ENCODE results near the gene PPP1R15A. TPM values are rescaled to one million over a fixed set of nuclear protein-coding genes. Genes with fewer than 3 reads are reported as not detected.
"Not testable (repeated sequence)": the region's sequence is repeated elsewhere in the genome, so short reads cannot be mapped to it uniquely, and the experiment has no call there.

PPP1R15A gene
- total RNA-seq, 2 donors from 2014 or later: 23.9 to 33.3 TPM

- no peaks in the 10 kb centered on the region for H3K36me3 ChIP-seq
- intact Hi-C loops (cut with DNase I): no loop called here
Observed at GRCh38 chr19:48845384-48845783, 26.8 kb upstream of the PPP1R15A start.

GRCh38 chr19:48846659-48847058 is 25.6 kb upstream of the PPP1R15A start:
- DNase-seq; H3K9me3 ChIP-seq; H3K4me1 ChIP-seq; H3K36me3 ChIP-seq; H3K27ac ChIP-seq; H3K27me3 ChIP-seq; H3K9ac ChIP-seq (ENCODE audit: low read depth in 2 of 2, low read length in 2 of 2); intact Hi-C loops (cut with DNase I); H3K4me3 ChIP-seq: not testable (repeated sequence)

More at GRCh38 chr19:48845384-48845783, 26.8 kb upstream of the PPP1R15A start:
- Histone ChIP-seq H3K4me3 (no peak overlapping the region), H3K9ac (ENCODE audit: low read depth in 2 of 2, low read length in 2 of 2) (no peak overlapping the region), H3K9me3 (no peaks in the 10 kb centered on the region), H3K27ac (no peak overlapping the region), H3K4me1 (no peaks in the 10 kb centered on the region), H3K27me3 (no peaks in the 10 kb centered on the region)
- DNase-seq: no peak
- no peak for TF ChIP-seq CTCF (IDR thresholded peaks at IDR 0.05)

- no peaks in the 10 kb centered on the region for H3K9me3 ChIP-seq
- no peak overlapping the region for H3K4me3 ChIP-seq
- no peaks in the 10 kb centered on the region for H3K36me3 ChIP-seq
- H3K27ac ChIP-seq: no peak overlapping the region
- DNase-seq: no peak
- TF ChIP-seq CTCF (IDR thresholded peaks at IDR 0.05): no peak
- no peaks in the 10 kb centered on the region for H3K4me1 ChIP-seq
- intact Hi-C loops (cut with DNase I): no loop called here
- no peaks in the 10 kb centered on the region for H3K27me3 ChIP-seq
- no peak overlapping the region for H3K9ac ChIP-seq (ENCODE audit: low read depth in 2 of 2, low read length in 2 of 2)
Observed at GRCh38 chr19:48852292-48852691, 19.9 kb upstream of the PPP1R15A start.

GRCh38 chr19:48853483-48853882 is 18.7 kb upstream of the PPP1R15A start:
- H3K9me3 ChIP-seq: no peaks in the 10 kb centered on the region
- no peak overlapping the region for H3K4me3 ChIP-seq
- no peak overlapping the region for H3K27ac ChIP-seq
- DNase-seq: no peak
- H3K4me1 ChIP-seq: no peaks in the 10 kb centered on the region
- H3K9ac ChIP-seq (ENCODE audit: low read depth in 2 of 2, low read length in 2 of 2): no peak overlapping the region
- intact Hi-C loops (cut with DNase I): no loop called here
- no peak for TF ChIP-seq CTCF (IDR thresholded peaks at IDR 0.05)
- no peaks in the 10 kb centered on the region for H3K36me3 ChIP-seq
- H3K27me3 ChIP-seq: no peaks in the 10 kb centered on the region

- no peaks in the 10 kb centered on the region for H3K4me1 ChIP-seq
- H3K36me3 ChIP-seq: no peaks in the 10 kb centered on the region
- no peak overlapping the region for H3K4me3 ChIP-seq
- H3K27ac ChIP-seq: no peak overlapping the region
- TF ChIP-seq CTCF (IDR thresholded peaks at IDR 0.05): no peak
- no peaks in the 10 kb centered on the region for H3K27me3 ChIP-seq
- no peak for DNase-seq
- intact Hi-C loops (cut with DNase I): no loop called here
- H3K9ac ChIP-seq (ENCODE audit: low read depth in 2 of 2, low read length in 2 of 2): no peak overlapping the region
- no peaks in the 10 kb centered on the region for H3K9me3 ChIP-seq
Observed at GRCh38 chr19:48854103-48854502, 18.1 kb upstream of the PPP1R15A start.

- no peak for TF ChIP-seq CTCF (IDR thresholded peaks at IDR 0.05)
- Histone ChIP-seq H3K27me3 (no peaks in the 10 kb centered on the region), H3K27ac (no peak overlapping the region), H3K9ac (ENCODE audit: low read depth in 2 of 2, low read length in 2 of 2) (no peak overlapping the region), H3K4me1 (no peaks in the 10 kb centered on the region), H3K36me3 (no peaks in the 10 kb centered on the region), H3K9me3 (no peaks in the 10 kb centered on the region), H3K4me3 (no peak overlapping the region)
- intact Hi-C loops (cut with DNase I): no loop called here
- no peak for DNase-seq
Observed at GRCh38 chr19:48856921-48857320, 15.3 kb upstream of the PPP1R15A start.

Data from colonic mucosa (tissue), 4 donors.